H9 (cell line): Measurements from ENCODE around the gene SLC4A11. TPM values are rescaled to one million over a fixed set of nuclear protein-coding genes. Genes with fewer than 3 reads are reported as not detected.

Source experiments
- DNase-seq: peaks from one replicate; pipeline ENCODE4 v3.0.0-alpha.2; 2017
- H2AFZ ChIP-seq: one replicate; pipeline ENCODE4 v1.6.1; 2013; ENCODE audit warnings: mild to moderate bottlenecking, low read length, control low read depth, moderate library complexity
- H2AK5ac ChIP-seq: 2 replicates; pipeline ENCODE4 v1.6.1; 2013; ENCODE audit warnings: low read length, control low read depth, mixed read lengths; ENCODE audit not compliant: insufficient read length
- H2BK120ac ChIP-seq: one replicate; pipeline ENCODE4 v1.6.1; 2013; ENCODE audit warnings: low read depth, mild to moderate bottlenecking, low read length, control low read depth, inconsistent platforms; ENCODE audit not compliant: poor library complexity, severe bottlenecking
- H2BK12ac ChIP-seq: 2 replicates; pipeline ENCODE4 v1.6.1; 2013; ENCODE audit warnings: low read length, control low read depth, mixed read lengths, low read depth; ENCODE audit not compliant: insufficient read length
- H2BK15ac ChIP-seq: 2 replicates; pipeline ENCODE4 v1.6.1; 2013; ENCODE audit warnings: low read depth, low read length, control low read depth
- H2BK20ac ChIP-seq: one replicate; pipeline ENCODE4 v1.6.1; 2013; ENCODE audit warnings: low read depth, mild to moderate bottlenecking, low read length, control low read depth, inconsistent platforms; ENCODE audit not compliant: poor library complexity, severe bottlenecking
- H2BK5ac ChIP-seq: 2 replicates; pipeline ENCODE4 v1.6.1; 2013; ENCODE audit warnings: low read length, control low read depth, mixed read lengths; ENCODE audit not compliant: insufficient read length
- H3K14ac ChIP-seq: 2 replicates; pipeline ENCODE4 v1.6.1; 2013; ENCODE audit warnings: low read length, control low read depth; ENCODE audit not compliant: insufficient read depth
- H3K18ac ChIP-seq: 2 replicates; pipeline ENCODE4 v1.6.1; 2013; ENCODE audit warnings: low read depth, mild to moderate bottlenecking, mixed read lengths, low read length, control low read depth; ENCODE audit not compliant: insufficient read length
- H3K23ac ChIP-seq: 2 replicates; pipeline ENCODE4 v1.6.1; 2013; ENCODE audit warnings: low read length, control low read depth, mixed read lengths, low read depth; ENCODE audit not compliant: insufficient read length
- H3K23me2 ChIP-seq: 2 replicates; pipeline ENCODE4 v1.6.1; 2013; ENCODE audit warnings: low read depth, mild to moderate bottlenecking, mixed read lengths, low read length, control low read depth; ENCODE audit not compliant: insufficient read length, poor library complexity, severe bottlenecking
- H3K27ac ChIP-seq: 2 replicates; pipeline ENCODE4 v1.5.1; 2013; ENCODE audit warnings: low read length, control low read depth, mixed read lengths, low read depth; ENCODE audit not compliant: insufficient read length
- H3K27me3 ChIP-seq: 2 replicates; pipeline ENCODE4 v1.6.1; 2013; ENCODE audit warnings: low read length, control low read depth, inconsistent platforms; ENCODE audit not compliant: insufficient read depth
- H3K4ac ChIP-seq: 2 replicates; pipeline ENCODE4 v1.6.1; 2013; ENCODE audit warnings: low read depth, mild to moderate bottlenecking, control low read depth, inconsistent platforms, low read length, moderate library complexity
- H3K4me1 ChIP-seq: 2 replicates; pipeline ENCODE4 v1.6.1; 2013; ENCODE audit warnings: low read length, control low read depth, inconsistent platforms; ENCODE audit not compliant: insufficient read depth
- H3K4me2 ChIP-seq: 2 replicates; pipeline ENCODE4 v1.6.1; 2013; ENCODE audit warnings: low read length, control low read depth, mixed read lengths; ENCODE audit not compliant: insufficient read length, insufficient read depth
- H3K56ac ChIP-seq: 2 replicates; pipeline ENCODE4 v1.6.1; 2013; ENCODE audit warnings: low read depth, mild to moderate bottlenecking, mixed read lengths, low read length, control low read depth; ENCODE audit not compliant: insufficient read length
- H3K79me1 ChIP-seq: 2 replicates; pipeline ENCODE4 v1.6.1; 2013; ENCODE audit warnings: low read depth, mild to moderate bottlenecking, moderate library complexity, low read length, control low read depth, inconsistent platforms; ENCODE audit not compliant: insufficient read depth, poor library complexity, severe bottlenecking
- H3K79me2 ChIP-seq: 2 replicates; pipeline ENCODE4 v1.6.1; 2013; ENCODE audit warnings: low read length, control low read depth, inconsistent platforms; ENCODE audit not compliant: insufficient read depth
- H3K9ac ChIP-seq: 2 replicates; pipeline ENCODE4 v1.6.1; 2013; ENCODE audit warnings: low read length, control low read depth, mixed read lengths; ENCODE audit not compliant: insufficient read length; ENCODE audit errors: extremely low read depth
- H3K9me3 ChIP-seq: one replicate; pipeline ENCODE4 v1.6.1; 2013; ENCODE audit warnings: low read depth, low read length, inconsistent platforms; ENCODE audit not compliant: control insufficient read depth
- H3T11ph ChIP-seq: one replicate; pipeline ENCODE4 v1.6.1; 2013; ENCODE audit warnings: mild to moderate bottlenecking, low read length, control low read depth, inconsistent platforms
- H4K20me1 ChIP-seq: one replicate; pipeline ENCODE4 v1.6.1; 2013; ENCODE audit not compliant: control insufficient read depth, insufficient read length, insufficient read depth
- H4K5ac ChIP-seq: 2 replicates; pipeline ENCODE4 v1.6.1; 2013; ENCODE audit warnings: low read depth, mild to moderate bottlenecking, mixed read lengths, low read length, control low read depth; ENCODE audit not compliant: insufficient read length
- H4K8ac ChIP-seq: replicated peaks from 2 replicates; pipeline ENCODE4 v1.6.1; 2013; ENCODE audit warnings: low read length, control low read depth, mixed read lengths, low read depth; ENCODE audit not compliant: insufficient read length
- H4K91ac ChIP-seq: 2 replicates; pipeline ENCODE4 v1.6.1; 2013; ENCODE audit warnings: low read depth, mild to moderate bottlenecking, moderate library complexity, mixed read lengths, low read length, control low read depth; ENCODE audit not compliant: insufficient read length
- H3K27ac Mint-ChIP-seq, 3 experiments: 2 replicates in 2 of 3; 3 replicates in 1 of 3; pipeline ENCODE4 v1.8.0; 2020 to 2021; ENCODE audit warnings: mixed read lengths in 3 of 3, mild to moderate bottlenecking in 1 of 3, moderate library complexity in 1 of 3
- H3K27me3 Mint-ChIP-seq: 2 replicates; pipeline ENCODE4 v1.8.0; 2021; ENCODE audit warnings: low read depth, mild to moderate bottlenecking, moderate library complexity, mixed read lengths
- H3K36me3 Mint-ChIP-seq, 3 experiments: 2 replicates in 2 of 3; 3 replicates in 1 of 3; pipeline ENCODE4 v1.8.0; 2020 to 2021; ENCODE audit warnings: low read depth in 3 of 3, mixed read lengths in 3 of 3; ENCODE audit not compliant: insufficient read depth in 1 of 3
- H3K4me1 Mint-ChIP-seq, 2 experiments: 2 replicates each; pipeline ENCODE4 v1.8.0; 2020; ENCODE audit warnings: mixed read lengths in 2 of 2
- H3K4me3 Mint-ChIP-seq, 2 experiments: 2 replicates in 1 of 2; 3 replicates in 1 of 2; pipeline ENCODE4 v1.8.0; 2020 to 2021; ENCODE audit warnings: mild to moderate bottlenecking in 2 of 2, mixed read lengths in 2 of 2, moderate library complexity in 1 of 2
- H3K9me3 Mint-ChIP-seq, 2 experiments: 2 replicates in 1 of 2; 3 replicates in 1 of 2; pipeline ENCODE4 v1.8.0; 2020; ENCODE audit warnings: mild to moderate bottlenecking in 2 of 2, mixed read lengths in 2 of 2, moderate library complexity in 1 of 2
- WGBS: extraction: QIAGEN DNeasy Blood & Tissue Kit; methylation state at CpG from one replicate; pipeline ENCODE4 v1.1.7; 2013; ENCODE audit warnings: missing lambda C conversion rate, low lambda C conversion rate, mixed read lengths; ENCODE audit not compliant: insufficient read length; ENCODE audit errors: extremely low coverage; 5-methylcytosine and 5-hydroxymethylcytosine counted together
- total RNA-seq: library from RNA; stranded (reverse); gene quantifications from 2 replicates; pipeline ENCODE4 v1.2.1, GENCODE V29; 2021
- TF ChIP-seq, protein P1 (sequence below): fragments of 200-600 bp; sonication (generic); conservative IDR thresholded peaks from 3 replicates; pipeline ENCODE4 v1.8.0; 2021; ENCODE audit warnings: antibody characterized with exemption, mild to moderate bottlenecking

SLC4A11 gene
- total RNA-seq, 1 experiment from 2014 or later: 29.4 TPM

DNA sequence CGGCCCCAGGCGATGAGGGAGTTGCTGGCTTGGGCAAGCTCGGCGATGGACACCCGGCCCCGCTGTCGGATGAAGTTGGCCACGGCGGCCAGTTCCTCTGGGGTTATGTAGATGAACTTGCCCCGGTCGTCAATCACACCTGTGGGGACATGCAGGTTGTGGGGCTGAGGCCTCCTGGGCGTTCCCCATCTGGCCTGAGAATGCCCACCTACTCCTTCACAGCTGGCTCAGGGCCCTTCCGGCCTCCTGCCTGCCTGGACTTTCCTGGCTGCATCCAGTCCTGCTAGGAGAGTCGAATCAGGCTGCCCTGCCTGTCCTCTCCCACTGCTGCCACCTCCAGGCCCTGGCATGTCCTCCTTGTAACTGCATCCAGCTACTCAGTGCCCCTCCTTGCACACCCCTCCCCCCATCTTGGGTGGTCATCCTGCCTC is 48.3 kb downstream of the SLC4A11 start:
- H2BK5ac ChIP-seq: no peak overlapping the region
- no peak overlapping the region for H2BK15ac ChIP-seq
- H2BK20ac ChIP-seq: no peak overlapping the region
- H3K79me1 ChIP-seq: no peaks in the 10 kb centered on the region
- H3K18ac ChIP-seq: no peak overlapping the region
- no peak overlapping the region for H4K8ac ChIP-seq
- no peak overlapping the region for H3K4ac ChIP-seq
- H3K36me3 Mint-ChIP-seq: peaks cover 38 to 61% (median 56%) of the 10 kb centered on the region in 3 experiments
- TF ChIP-seq, protein P1, sequence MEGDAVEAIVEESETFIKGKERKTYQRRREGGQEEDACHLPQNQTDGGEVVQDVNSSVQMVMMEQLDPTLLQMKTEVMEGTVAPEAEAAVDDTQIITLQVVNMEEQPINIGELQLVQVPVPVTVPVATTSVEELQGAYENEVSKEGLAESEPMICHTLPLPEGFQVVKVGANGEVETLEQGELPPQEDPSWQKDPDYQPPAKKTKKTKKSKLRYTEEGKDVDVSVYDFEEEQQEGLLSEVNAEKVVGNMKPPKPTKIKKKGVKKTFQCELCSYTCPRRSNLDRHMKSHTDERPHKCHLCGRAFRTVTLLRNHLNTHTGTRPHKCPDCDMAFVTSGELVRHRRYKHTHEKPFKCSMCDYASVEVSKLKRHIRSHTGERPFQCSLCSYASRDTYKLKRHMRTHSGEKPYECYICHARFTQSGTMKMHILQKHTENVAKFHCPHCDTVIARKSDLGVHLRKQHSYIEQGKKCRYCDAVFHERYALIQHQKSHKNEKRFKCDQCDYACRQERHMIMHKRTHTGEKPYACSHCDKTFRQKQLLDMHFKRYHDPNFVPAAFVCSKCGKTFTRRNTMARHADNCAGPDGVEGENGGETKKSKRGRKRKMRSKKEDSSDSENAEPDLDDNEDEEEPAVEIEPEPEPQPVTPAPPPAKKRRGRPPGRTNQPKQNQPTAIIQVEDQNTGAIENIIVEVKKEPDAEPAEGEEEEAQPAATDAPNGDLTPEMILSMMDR: no peak
- no peaks in the 10 kb centered on the region for H3K27me3 ChIP-seq
- H3K4me2 ChIP-seq: no peak overlapping the region
- H3K27me3 Mint-ChIP-seq: no peaks in the 10 kb centered on the region
- H3K79me2 ChIP-seq: no peaks in the 10 kb centered on the region
- H4K20me1 ChIP-seq: no peaks in the 10 kb centered on the region
- H2BK12ac ChIP-seq: no peak overlapping the region
- no peak overlapping the region for H2AK5ac ChIP-seq
- H3K23ac ChIP-seq: no peak overlapping the region
- no peaks in the 10 kb centered on the region for H3K9me3 ChIP-seq
- H2AFZ ChIP-seq: no peak overlapping the region
- H3K4me3 Mint-ChIP-seq: no peak overlapping the region
- peak overlapping the region in 1 of 3 experiments; percentile 27; a peak in 1 of 7 replicates for H3K27ac Mint-ChIP-seq
- H2BK120ac ChIP-seq: no peak overlapping the region
- WGBS: no CpG with 5 or more reads among the region's 14 CpGs
- peak; percentile 43 for DNase-seq
- H3K9ac ChIP-seq: no peak overlapping the region
- H3K23me2 ChIP-seq: no peaks in the 10 kb centered on the region
- H4K91ac ChIP-seq: no peak overlapping the region
- H3K4me1 ChIP-seq: no peaks in the 10 kb centered on the region
- no peaks in the 10 kb centered on the region for H3K9me3 Mint-ChIP-seq
- H4K5ac ChIP-seq: no peak overlapping the region
- H3K56ac ChIP-seq: no peak overlapping the region
- no peak overlapping the region for H3T11ph ChIP-seq
- no peaks in the 10 kb centered on the region; a peak in 1 of 4 replicates for H3K4me1 Mint-ChIP-seq
- no peak overlapping the region for H3K14ac ChIP-seq
- H3K27ac ChIP-seq: no peak overlapping the region
